Vagina (tissue), 2 donors: ENCODE results near the gene TTC28. TPM values are rescaled to one million over a fixed set of nuclear protein-coding genes. Genes with fewer than 3 reads are reported as not detected.

Experiments
- DNase-seq, 2 donors: peaks; one replicate each; pipeline ENCODE4 v3.0.0-alpha.2; 2017; ENCODE audit errors: extremely low spot score in 2 of 2
- H3K27ac ChIP-seq: fragments of 200-600 bp; sonication (generic); one replicate; pipeline ENCODE4 v1.5.1; 2019
- H3K27me3 ChIP-seq: fragments of 200-600 bp; sonication (generic); one replicate; pipeline ENCODE4 v1.5.1; 2019
- H3K36me3 ChIP-seq, 2 donors: fragments of 200-600 bp; sonication (generic); one replicate each; pipeline ENCODE4 v1.5.1; 2017 to 2019
- H3K4me1 ChIP-seq: fragments of 200-600 bp; sonication (generic); one replicate; pipeline ENCODE4 v1.5.1; 2019
- H3K4me3 ChIP-seq, 2 donors: fragments of 200-600 bp; sonication (generic); 1 replicate in 1 of 2; 2 replicates in 1 of 2; pipeline ENCODE4 v1.5.1; 2016 to 2019
- H3K9me3 ChIP-seq: fragments of 200-600 bp; sonication (generic); one replicate; pipeline ENCODE4 v1.5.1; 2019
- POLR2A ChIP-seq, 2 donors: fragments of 450-650 bp; IDR thresholded peaks; one replicate each; pipeline ENCODE4 v1.6.1; 2017; ENCODE audit warnings: antibody characterized with exemption in 2 of 2, mild to moderate bottlenecking in 2 of 2, moderate library complexity in 2 of 2
- POLR2AphosphoS5 ChIP-seq, 2 donors: sonication (generic); formaldehyde crosslinking; IDR thresholded peaks; one replicate each; pipeline ENCODE4 v1.9.0; 2017; ENCODE audit warnings: antibody characterized with exemption in 2 of 2, mild to moderate bottlenecking in 2 of 2, low read depth in 1 of 2; ENCODE audit not compliant: insufficient read depth in 1 of 2
- intact Hi-C: fragments of 100-400 bp; cut with DNase I; formaldehyde crosslinking; loops from one replicate; pipeline ENCODE4 v1.15.1; 2023
- total RNA-seq: library from RNA; depleted of rRNA; stranded (reverse); fragments of >200 nt; gene quantifications from one replicate; pipeline ENCODE4 v1.2.3, GENCODE V29; 2016
- TF ChIP-seq, protein P1 (sequence below), 3 experiments: fragments of 450-650 bp in 2 of 3; fragments of 200-600 bp in 1 of 3; sonication (generic) in 1 of 3; IDR thresholded peaks; one replicate each; pipeline ENCODE4 v1.5.1; 2017 to 2019; ENCODE audit warnings: antibody characterized with exemption in 3 of 3, mild to moderate bottlenecking in 2 of 3, moderate library complexity in 2 of 3

The TTC28 gene
- total RNA-seq, 1 donor from 2014 or later = 41.7 TPM

DNA sequence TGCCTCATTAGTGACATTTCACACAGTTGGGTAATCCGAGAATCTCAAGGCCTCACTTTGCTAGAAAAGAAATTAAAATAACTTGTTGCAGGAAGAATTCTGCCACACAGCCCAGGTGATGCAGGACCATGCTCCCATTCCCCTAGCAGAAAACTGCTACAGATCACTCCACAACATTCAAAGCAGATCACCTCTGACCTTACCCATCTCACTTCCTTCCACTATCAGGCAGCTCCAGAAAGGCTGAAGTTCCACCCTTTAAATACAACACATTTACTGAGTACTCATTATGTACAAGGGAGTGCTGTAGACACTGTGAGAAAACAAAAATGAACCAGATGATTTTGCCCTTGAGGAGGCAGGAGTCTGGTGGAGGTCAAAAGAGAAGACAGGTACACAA is 231.0 kb downstream of the TTC28 start:
- Histone ChIP-seq H3K27me3 (no peaks in the 10 kb centered on the region), H3K36me3 (no peaks in the 10 kb centered on the region), H3K4me1 (peaks cover 5% of the 10 kb centered on the region), H3K27ac (no peak overlapping the region), H3K9me3 (no peaks in the 10 kb centered on the region), H3K4me3 (no peak overlapping the region)
- DNase-seq = no peak
- TF ChIP-seq, protein P1, sequence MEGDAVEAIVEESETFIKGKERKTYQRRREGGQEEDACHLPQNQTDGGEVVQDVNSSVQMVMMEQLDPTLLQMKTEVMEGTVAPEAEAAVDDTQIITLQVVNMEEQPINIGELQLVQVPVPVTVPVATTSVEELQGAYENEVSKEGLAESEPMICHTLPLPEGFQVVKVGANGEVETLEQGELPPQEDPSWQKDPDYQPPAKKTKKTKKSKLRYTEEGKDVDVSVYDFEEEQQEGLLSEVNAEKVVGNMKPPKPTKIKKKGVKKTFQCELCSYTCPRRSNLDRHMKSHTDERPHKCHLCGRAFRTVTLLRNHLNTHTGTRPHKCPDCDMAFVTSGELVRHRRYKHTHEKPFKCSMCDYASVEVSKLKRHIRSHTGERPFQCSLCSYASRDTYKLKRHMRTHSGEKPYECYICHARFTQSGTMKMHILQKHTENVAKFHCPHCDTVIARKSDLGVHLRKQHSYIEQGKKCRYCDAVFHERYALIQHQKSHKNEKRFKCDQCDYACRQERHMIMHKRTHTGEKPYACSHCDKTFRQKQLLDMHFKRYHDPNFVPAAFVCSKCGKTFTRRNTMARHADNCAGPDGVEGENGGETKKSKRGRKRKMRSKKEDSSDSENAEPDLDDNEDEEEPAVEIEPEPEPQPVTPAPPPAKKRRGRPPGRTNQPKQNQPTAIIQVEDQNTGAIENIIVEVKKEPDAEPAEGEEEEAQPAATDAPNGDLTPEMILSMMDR (IDR thresholded peaks at IDR 0.05) = no peak
- TF ChIP-seq POLR2A (IDR thresholded peaks at IDR 0.05) (no peak), POLR2AphosphoS5 (IDR thresholded peaks at IDR 0.05; ENCODE audit: insufficient read depth in 1 of 2, low read depth in 1 of 2) (no peak)
- intact Hi-C loops = no loop called here

DNA sequence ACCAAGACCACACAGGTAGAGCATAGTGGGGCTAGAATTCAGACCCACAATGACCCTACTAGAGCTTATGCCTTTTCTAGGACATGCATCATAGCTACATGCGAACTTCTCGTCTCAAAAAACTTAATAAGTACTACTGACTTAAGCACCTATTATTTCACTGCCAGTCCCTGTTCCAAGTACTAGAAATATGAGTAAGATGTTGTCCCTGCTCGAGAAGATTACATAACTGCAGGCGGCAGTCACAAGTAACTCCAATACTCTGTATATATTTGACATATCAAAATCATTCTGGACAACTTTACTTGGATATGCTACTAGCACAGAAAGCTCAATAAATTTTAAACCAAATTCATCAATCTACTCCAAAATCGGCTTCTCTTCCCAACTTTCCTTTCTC is 235.0 kb downstream of the TTC28 start:
- Histone ChIP-seq H3K4me1 (peaks cover 34% of the 10 kb centered on the region), H3K4me3 (no peak overlapping the region), H3K36me3 (no peaks in the 10 kb centered on the region), H3K9me3 (no peaks in the 10 kb centered on the region), H3K27me3 (no peaks in the 10 kb centered on the region), H3K27ac (no peak overlapping the region)
- intact Hi-C loops = no loop called here
- DNase-seq = no peak
- TF ChIP-seq POLR2AphosphoS5 (IDR thresholded peaks at IDR 0.05; ENCODE audit: insufficient read depth in 1 of 2, low read depth in 1 of 2) (no peak), POLR2A (IDR thresholded peaks at IDR 0.05) (no peak)
- TF ChIP-seq, protein P1 (IDR thresholded peaks at IDR 0.05) = no peak

GRCh38 chr22:28443526-28443876 is 236.1 kb downstream of the TTC28 start:
- TF ChIP-seq POLR2AphosphoS5 (IDR thresholded peaks at IDR 0.05; ENCODE audit: insufficient read depth in 1 of 2, low read depth in 1 of 2) = peak in 1 of 2 donors; percentile 78
- TF ChIP-seq, protein P1 (IDR thresholded peaks at IDR 0.05) = no peak
- Histone ChIP-seq H3K36me3 (no peaks in the 10 kb centered on the region), H3K9me3 (no peaks in the 10 kb centered on the region), H3K27me3 (no peaks in the 10 kb centered on the region), H3K4me3 (peak overlapping the region; percentile 50 to 57), H3K4me1 (peaks cover 35% of the 10 kb centered on the region), H3K27ac (peak overlapping the region; percentile 72)
- DNase-seq = no peak
- intact Hi-C loops = no loop called here

DNA sequence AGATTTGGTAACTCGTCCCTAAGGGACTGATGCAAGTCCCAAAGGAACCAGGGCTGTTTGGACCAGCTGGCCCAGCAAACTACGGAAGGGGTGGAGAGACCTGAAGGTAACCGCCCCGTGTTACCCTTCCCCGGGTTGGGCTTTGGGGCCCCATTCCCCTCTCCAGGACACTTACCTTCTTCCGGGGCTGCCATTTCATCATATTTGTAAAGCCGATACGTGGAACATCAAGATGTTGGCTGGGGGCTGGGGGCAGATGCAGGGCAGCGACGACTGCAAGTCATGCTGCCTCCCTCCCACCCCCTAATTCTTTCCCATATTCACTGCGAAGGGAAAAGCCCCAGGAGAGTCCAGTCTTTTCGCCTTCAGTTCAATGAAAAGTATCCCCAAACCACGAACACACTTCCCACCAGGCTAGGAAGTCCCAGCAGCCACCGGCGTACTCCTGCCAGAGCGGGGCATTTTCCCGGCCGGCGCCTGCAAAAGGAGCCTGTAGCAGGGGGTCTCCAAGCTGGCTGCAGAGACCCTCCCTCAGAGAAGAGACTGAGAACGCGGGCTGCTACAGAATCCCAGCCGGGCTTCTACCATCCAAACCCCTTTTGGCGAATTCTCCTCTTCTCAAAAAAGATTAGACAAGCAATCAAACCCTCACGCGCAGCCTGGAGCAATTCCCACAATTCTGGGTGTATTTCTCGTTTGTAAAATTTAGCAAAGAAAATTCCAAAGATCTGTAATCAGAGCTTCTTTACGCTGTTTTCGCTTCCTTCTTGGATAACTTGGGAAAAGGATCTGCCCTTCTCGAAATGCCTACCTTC is 236.7 kb downstream of the TTC28 start:
- intact Hi-C loops = no loop called here
- peaks cover 39% of the 10 kb centered on the region for H3K4me1 ChIP-seq

More for the DNA sequence above, 236.7 kb downstream of the TTC28 start:
- H3K9me3 ChIP-seq = no peaks in the 10 kb centered on the region
- TF ChIP-seq, protein P1 (IDR thresholded peaks at IDR 0.05) = no peak
- no peak for TF ChIP-seq POLR2A (IDR thresholded peaks at IDR 0.05)
- no peak for TF ChIP-seq POLR2AphosphoS5 (IDR thresholded peaks at IDR 0.05; ENCODE audit: insufficient read depth in 1 of 2, low read depth in 1 of 2)
- DNase-seq = no peak
- no peaks in the 10 kb centered on the region for H3K27me3 ChIP-seq
- peak overlapping the region; percentile 72 for H3K27ac ChIP-seq
- peak overlapping the region; percentile 50 to 57 for H3K4me3 ChIP-seq
- no peaks in the 10 kb centered on the region for H3K36me3 ChIP-seq
